ENCODE measurements around the gene TOB1.

The TOB1 gene

GRCh38 chr17:50892101-50892776 is 26.1 kb upstream of the TOB1 start:
- DNase-seq, result no peak
- no peaks in the 10 kb centered on the region for H3K36me3 ChIP-seq (ENCODE audit: insufficient read depth, low read length)
- ATAC-seq (ENCODE audit: insufficient read depth, low read depth), result no peak
- H3K4me3 ChIP-seq (ENCODE audit: low read depth in 1 of 2, low read length in 2 of 2), result no peak overlapping the region
- no peaks in the 10 kb centered on the region for H3K4me1 ChIP-seq (ENCODE audit: insufficient read depth, low read length)
- H2AFZ ChIP-seq (ENCODE audit: low read depth, low read length), result no peak overlapping the region
- TF ChIP-seq EZH2 (IDR thresholded peaks at IDR 0.05; ENCODE audit: borderline replicate concordance, low read depth, low read length, severe bottlenecking) (no peak), CTCF (IDR thresholded peaks at IDR 0.05; ENCODE audit: borderline replicate concordance, extremely low read depth, low read length, poor library complexity, severe bottlenecking) (no peak)
- H3K4me2 ChIP-seq (ENCODE audit: insufficient read depth, low read length), result no peak overlapping the region
- H3K9me3 ChIP-seq (ENCODE audit: insufficient read depth, low read length, severe bottlenecking), result no peaks in the 10 kb centered on the region
- H3K79me2 ChIP-seq (ENCODE audit: insufficient read depth, low read length), result no peaks in the 10 kb centered on the region
- no peaks in the 10 kb centered on the region for H4K20me1 ChIP-seq (ENCODE audit: insufficient read depth, low read length)
- peaks cover 6% of the 10 kb centered on the region for H3K27me3 ChIP-seq (ENCODE audit: insufficient read depth, low read length, poor library complexity)
- no peak overlapping the region for H3K27ac ChIP-seq (ENCODE audit: low read length)
- no peak overlapping the region for H3K9ac ChIP-seq (ENCODE audit: low read depth, low read length)

- Histone ChIP-seq H3K4me3 (ENCODE audit: low read depth in 1 of 2, low read length in 2 of 2) (no peak overlapping the region), H2AFZ (ENCODE audit: low read depth, low read length) (no peak overlapping the region), H3K36me3 (ENCODE audit: insufficient read depth, low read length) (no peaks in the 10 kb centered on the region), H3K4me2 (ENCODE audit: insufficient read depth, low read length) (no peak overlapping the region), H3K27ac (ENCODE audit: low read length) (no peak overlapping the region), H3K79me2 (ENCODE audit: insufficient read depth, low read length) (no peaks in the 10 kb centered on the region), H3K9ac (ENCODE audit: low read depth, low read length) (no peak overlapping the region), H3K9me3 (ENCODE audit: insufficient read depth, low read length, severe bottlenecking) (no peaks in the 10 kb centered on the region), H3K27me3 (ENCODE audit: insufficient read depth, low read length, poor library complexity) (peaks cover 6% of the 10 kb centered on the region), H4K20me1 (ENCODE audit: insufficient read depth, low read length) (no peaks in the 10 kb centered on the region), H3K4me1 (ENCODE audit: insufficient read depth, low read length) (no peaks in the 10 kb centered on the region)
- ATAC-seq (ENCODE audit: insufficient read depth, low read depth) (no peak), DNase-seq (no peak)
- TF ChIP-seq EZH2 (IDR thresholded peaks at IDR 0.05; ENCODE audit: borderline replicate concordance, low read depth, low read length, severe bottlenecking) (no peak), CTCF (IDR thresholded peaks at IDR 0.05; ENCODE audit: borderline replicate concordance, extremely low read depth, low read length, poor library complexity, severe bottlenecking) (no peak)
Observed at GRCh38 chr17:50891577-50891989, 25.4 kb upstream of the TOB1 start.

GRCh38 chr17:50890675-50891516 is 24.7 kb upstream of the TOB1 start:
- Histone ChIP-seq H2AFZ (ENCODE audit: low read depth, low read length) (no peak overlapping the region), H3K27ac (ENCODE audit: low read length) (no peak overlapping the region), H4K20me1 (ENCODE audit: insufficient read depth, low read length) (no peaks in the 10 kb centered on the region), H3K4me3 (ENCODE audit: low read depth in 1 of 2, low read length in 2 of 2) (no peak overlapping the region), H3K9ac (ENCODE audit: low read depth, low read length) (no peak overlapping the region), H3K9me3 (ENCODE audit: insufficient read depth, low read length, severe bottlenecking) (no peaks in the 10 kb centered on the region), H3K27me3 (ENCODE audit: insufficient read depth, low read length, poor library complexity) (peaks cover 6% of the 10 kb centered on the region), H3K4me2 (ENCODE audit: insufficient read depth, low read length) (no peak overlapping the region), H3K79me2 (ENCODE audit: insufficient read depth, low read length) (no peaks in the 10 kb centered on the region), H3K4me1 (ENCODE audit: insufficient read depth, low read length) (no peaks in the 10 kb centered on the region), H3K36me3 (ENCODE audit: insufficient read depth, low read length) (no peaks in the 10 kb centered on the region)
- ATAC-seq (ENCODE audit: insufficient read depth, low read depth) (no peak), DNase-seq (no peak)
- no peak for TF ChIP-seq CTCF (IDR thresholded peaks at IDR 0.05; ENCODE audit: borderline replicate concordance, extremely low read depth, low read length, poor library complexity, severe bottlenecking)
- TF ChIP-seq EZH2 (IDR thresholded peaks at IDR 0.05; ENCODE audit: borderline replicate concordance, low read depth, low read length, severe bottlenecking), result no peak
